ENCODE results near the gene UGT3A1.
A peak's percentile ranks its signal among the peaks of the same experiment; 100 is the strongest.

UGT3A1 gene

DNA sequence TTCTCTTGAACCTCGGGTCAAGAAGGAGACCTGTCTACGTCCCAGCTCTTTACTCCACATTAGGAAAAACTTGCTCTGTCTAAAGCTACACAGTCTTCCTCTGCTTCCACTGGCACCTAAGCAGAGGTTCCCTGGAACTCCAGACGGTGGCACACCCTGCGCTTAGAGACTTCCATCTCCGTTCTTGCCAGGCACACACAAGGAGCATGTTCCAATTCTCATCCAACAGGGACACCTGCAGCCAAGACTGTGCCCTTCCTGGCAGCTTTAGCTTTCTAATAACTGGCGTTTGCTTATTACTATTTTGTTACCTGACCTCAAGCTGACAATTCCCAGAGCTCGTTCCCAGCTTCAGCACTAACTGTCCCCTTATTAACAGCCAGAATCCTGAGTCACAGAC lies 68.7 kb downstream of the UGT3A1 start:
- DNase-seq (ENCODE audit: extremely low spot score) = no peak
- TF ChIP-seq, protein P1, sequence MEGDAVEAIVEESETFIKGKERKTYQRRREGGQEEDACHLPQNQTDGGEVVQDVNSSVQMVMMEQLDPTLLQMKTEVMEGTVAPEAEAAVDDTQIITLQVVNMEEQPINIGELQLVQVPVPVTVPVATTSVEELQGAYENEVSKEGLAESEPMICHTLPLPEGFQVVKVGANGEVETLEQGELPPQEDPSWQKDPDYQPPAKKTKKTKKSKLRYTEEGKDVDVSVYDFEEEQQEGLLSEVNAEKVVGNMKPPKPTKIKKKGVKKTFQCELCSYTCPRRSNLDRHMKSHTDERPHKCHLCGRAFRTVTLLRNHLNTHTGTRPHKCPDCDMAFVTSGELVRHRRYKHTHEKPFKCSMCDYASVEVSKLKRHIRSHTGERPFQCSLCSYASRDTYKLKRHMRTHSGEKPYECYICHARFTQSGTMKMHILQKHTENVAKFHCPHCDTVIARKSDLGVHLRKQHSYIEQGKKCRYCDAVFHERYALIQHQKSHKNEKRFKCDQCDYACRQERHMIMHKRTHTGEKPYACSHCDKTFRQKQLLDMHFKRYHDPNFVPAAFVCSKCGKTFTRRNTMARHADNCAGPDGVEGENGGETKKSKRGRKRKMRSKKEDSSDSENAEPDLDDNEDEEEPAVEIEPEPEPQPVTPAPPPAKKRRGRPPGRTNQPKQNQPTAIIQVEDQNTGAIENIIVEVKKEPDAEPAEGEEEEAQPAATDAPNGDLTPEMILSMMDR (IDR thresholded peaks at IDR 0.05; ENCODE audit: control extremely low read depth, extremely low read depth, low read depth, missing control alignments) = no peak
- POLR2A ChIA-PET = no interaction called here
- CTCF ChIA-PET = interaction anchor here (1.3 to 14.5 kb wide), 3 partner anchors 16 to 834 kb away, joined by 4 to 342 read pairs (median 44); no protein-coding TSS in a partner anchor

DNA sequence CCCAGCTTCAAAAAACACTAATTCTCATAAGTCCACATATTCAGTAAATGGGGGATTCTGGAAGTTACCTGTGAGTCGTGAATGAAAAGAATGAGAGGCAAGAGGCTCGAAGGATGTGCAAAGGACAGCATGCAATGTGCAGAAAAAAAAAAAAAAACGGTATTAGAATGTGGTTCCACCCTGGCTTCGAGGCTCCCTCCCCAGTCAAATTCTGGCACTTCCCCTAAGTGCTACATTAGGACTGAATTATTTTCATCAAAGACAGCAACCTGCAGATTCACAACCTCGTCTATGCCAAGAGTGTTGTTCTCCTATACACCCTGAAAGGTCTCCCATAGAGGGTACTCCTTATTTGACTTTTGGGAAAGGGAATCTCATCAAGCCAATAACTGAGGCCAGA lies 69.3 kb downstream of the UGT3A1 start:
- CTCF ChIA-PET = interaction anchor here (1.3 to 14.5 kb wide), 3 partner anchors 15 to 833 kb away, joined by 4 to 342 read pairs (median 44); no protein-coding TSS in a partner anchor

DNA sequence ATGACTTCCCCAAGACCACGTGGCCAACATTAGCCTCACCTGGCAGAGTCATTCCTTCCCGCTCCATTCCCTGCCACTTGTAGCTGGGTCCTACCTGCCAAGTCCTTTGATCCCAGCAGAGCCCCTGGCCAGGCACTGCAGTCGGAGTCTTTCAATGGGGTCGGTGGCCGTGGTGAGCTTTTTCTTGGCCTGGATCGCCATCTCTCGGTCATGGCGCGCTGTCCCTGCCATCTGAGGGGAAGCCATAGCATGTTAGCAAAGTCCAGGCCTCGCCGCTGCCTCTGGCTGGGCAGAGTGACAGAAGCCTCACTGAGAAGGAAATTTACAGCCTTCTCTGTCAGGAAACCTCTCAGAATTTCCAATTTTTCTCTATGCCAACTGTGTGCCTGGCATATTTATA lies 70.3 kb downstream of the UGT3A1 start:
- POLR2A ChIA-PET = no interaction called here
- TF ChIP-seq, protein P1 (IDR thresholded peaks at IDR 0.05; ENCODE audit: control extremely low read depth, extremely low read depth, low read depth, missing control alignments) = no peak
- no peak for DNase-seq (ENCODE audit: extremely low spot score)
- CTCF ChIA-PET = interaction anchor here (0.9 to 14.5 kb wide), 5 partner anchors 13 to 137 kb away, joined by 3 to 342 read pairs (median 3); no protein-coding TSS in a partner anchor

More for the DNA sequence above, 69.3 kb downstream of the UGT3A1 start:
- DNase-seq (ENCODE audit: extremely low spot score) = no peak
- TF ChIP-seq, protein P1 (IDR thresholded peaks at IDR 0.05; ENCODE audit: control extremely low read depth, extremely low read depth, low read depth, missing control alignments) = peak; percentile 8
- POLR2A ChIA-PET = no interaction called here

DNA sequence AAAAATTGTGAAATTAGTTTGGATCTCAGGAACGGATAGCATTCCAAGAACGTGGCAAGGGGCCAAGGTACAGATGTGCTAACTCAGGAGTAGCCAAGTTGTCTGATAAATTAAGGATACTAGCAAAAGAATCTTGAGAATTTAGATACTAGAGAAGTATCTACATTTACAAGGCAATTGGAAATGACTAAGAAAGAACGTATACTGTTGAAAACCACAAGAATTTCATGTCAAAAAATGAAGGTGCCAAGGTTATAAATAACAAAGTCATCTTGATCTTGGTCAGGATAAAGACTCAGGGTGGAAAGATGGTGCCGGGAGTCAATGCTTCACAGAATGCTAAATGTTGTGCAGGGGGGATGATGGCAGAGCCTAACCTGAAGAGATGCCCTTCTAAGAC lies 72.0 kb downstream of the UGT3A1 start:
- TF ChIP-seq, protein P1 (IDR thresholded peaks at IDR 0.05; ENCODE audit: control extremely low read depth, extremely low read depth, low read depth, missing control alignments) = no peak
- POLR2A ChIA-PET = interaction anchor here (0.6 kb wide), 1 partner anchor 12 kb away, joined by 4 read pairs; no protein-coding TSS in a partner anchor

DNA sequence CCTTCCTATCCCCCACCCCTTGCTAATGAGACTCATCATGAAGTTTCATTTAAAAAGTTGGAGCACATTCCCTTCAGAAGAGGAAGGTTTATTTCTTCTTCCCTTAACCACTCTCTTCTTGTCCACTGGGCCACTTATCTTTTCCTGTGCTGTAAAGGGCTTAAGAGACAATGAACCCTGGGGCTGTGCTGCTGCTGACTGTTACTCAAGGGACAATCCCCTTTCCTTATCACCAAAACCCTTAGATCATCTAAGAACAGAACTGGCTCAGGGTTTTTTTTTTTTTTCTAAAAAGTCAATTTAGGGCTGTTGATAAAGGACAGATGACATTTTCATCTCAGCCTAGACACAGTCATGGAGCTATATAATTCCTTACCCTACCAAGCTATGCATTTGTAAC lies 82.4 kb downstream of the UGT3A1 start:
- TF ChIP-seq, protein P1 (IDR thresholded peaks at IDR 0.05; ENCODE audit: control extremely low read depth, extremely low read depth, low read depth, missing control alignments) = no peak
- no peak for DNase-seq (ENCODE audit: extremely low spot score)
- CTCF ChIA-PET = interaction anchor here (0.9 to 5.3 kb wide), 5 partner anchors 10 to 258 kb away, joined by 3 to 44 read pairs (median 4); no protein-coding TSS in a partner anchor
- POLR2A ChIA-PET = no interaction called here

More for the DNA sequence above, 72.0 kb downstream of the UGT3A1 start:
- DNase-seq (ENCODE audit: extremely low spot score) = no peak
- CTCF ChIA-PET = interaction anchor here (0.7 to 14.5 kb wide), 5 partner anchors 7 to 299 kb away, joined by 3 to 342 read pairs (median 4); no protein-coding TSS in a partner anchor

DNA sequence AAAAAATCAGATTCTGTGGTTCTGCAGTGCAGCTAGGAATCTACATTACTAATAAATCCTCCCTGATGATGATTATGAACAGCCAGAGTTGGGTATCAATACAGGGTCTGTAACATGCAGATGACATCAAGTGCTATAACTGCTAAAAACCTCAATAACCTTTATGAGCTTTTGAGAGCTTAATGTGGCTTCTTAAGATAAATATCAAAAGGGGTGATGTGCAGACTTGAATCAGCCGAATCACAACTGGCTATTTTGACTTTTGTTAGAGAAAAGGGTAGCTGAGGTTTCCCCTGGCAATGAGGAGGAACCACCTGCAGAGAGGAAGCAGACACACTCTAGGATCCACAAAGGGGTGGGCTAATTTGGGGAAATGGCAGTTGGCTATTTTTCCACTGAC lies 83.0 kb downstream of the UGT3A1 start:
- TF ChIP-seq, protein P1 (IDR thresholded peaks at IDR 0.05; ENCODE audit: control extremely low read depth, extremely low read depth, low read depth, missing control alignments) = no peak
- CTCF ChIA-PET = interaction anchor here (1.3 to 5.3 kb wide), 7 partner anchors 9 to 257 kb away, joined by 3 to 44 read pairs (median 4); no protein-coding TSS in a partner anchor
- POLR2A ChIA-PET = no interaction called here
- no peak for DNase-seq (ENCODE audit: extremely low spot score)
